ENCODE results near the gene ODF4. TPM values are rescaled to one million over a fixed set of nuclear protein-coding genes. Genes with fewer than 3 reads are reported as not detected.

ODF4 gene
- total RNA-seq, 1 donor from 2014 or later: not detected

DNA sequence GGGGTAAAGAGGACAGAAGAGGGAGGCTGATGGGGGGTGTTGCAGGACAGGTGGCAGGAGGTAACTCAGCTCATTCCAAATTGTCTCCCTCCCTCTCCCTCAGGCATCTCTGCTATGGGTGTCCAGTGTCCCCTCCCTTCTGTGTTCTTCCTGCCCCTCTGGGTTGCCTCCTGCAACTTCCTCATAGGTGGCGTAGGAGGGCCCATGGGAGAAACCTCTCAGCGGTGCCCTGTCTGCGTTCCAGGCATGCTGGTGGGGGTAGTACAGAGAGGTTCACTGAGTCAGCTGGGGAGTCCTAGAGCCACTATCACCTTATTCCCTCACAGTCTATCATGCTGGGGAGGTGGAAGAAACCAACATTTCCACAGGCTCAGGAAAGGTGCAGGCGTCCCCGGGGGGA is 14.7 kb upstream of the ODF4 start:
- Histone ChIP-seq H3K4me3 (ENCODE audit: low read length in 3 of 3) (no peak overlapping the region), H3K9ac (ENCODE audit: low read depth in 1 of 3, low read length in 3 of 3) (no peak overlapping the region), H3K4me1 (ENCODE audit: control insufficient read depth in 3 of 3, insufficient read depth in 3 of 3, low read length in 3 of 3) (peaks cover 9 to 15% (median 10%) of the 10 kb centered on the region in 3 donors), H3K27ac (ENCODE audit: low read depth, low read length) (no peak overlapping the region), H3K9me3 (ENCODE audit: control insufficient read depth in 3 of 3, low read length in 3 of 3) (no peaks in the 10 kb centered on the region), H3K36me3 (ENCODE audit: control insufficient read depth in 3 of 3, insufficient read depth in 3 of 3, low read length in 3 of 3) (no peaks in the 10 kb centered on the region), H3K27me3 (ENCODE audit: control insufficient read depth in 3 of 3, insufficient read depth in 3 of 3, low read length in 3 of 3) (peaks cover 11 to 29% (median 16%) of the 10 kb centered on the region in 3 donors)

GRCh38 chr17:8326511-8327302 is 12.9 kb upstream of the ODF4 start:
- H3K9ac ChIP-seq (ENCODE audit: low read depth in 1 of 3, low read length in 3 of 3): peak overlapping the region; percentile 50 to 80 (median 73)
- H3K9me3 ChIP-seq (ENCODE audit: control insufficient read depth in 3 of 3, low read length in 3 of 3): no peaks in the 10 kb centered on the region
- H3K4me1 ChIP-seq (ENCODE audit: control insufficient read depth in 3 of 3, insufficient read depth in 3 of 3, low read length in 3 of 3): peaks cover 9 to 15% (median 10%) of the 10 kb centered on the region in 3 donors
- peak overlapping the region; percentile 70 to 80 (median 70) for H3K4me3 ChIP-seq (ENCODE audit: low read length in 3 of 3)
- peak overlapping the region; percentile 75 for H3K27ac ChIP-seq (ENCODE audit: low read depth, low read length)
- peaks cover 11 to 29% (median 16%) of the 10 kb centered on the region in 3 donors for H3K27me3 ChIP-seq (ENCODE audit: control insufficient read depth in 3 of 3, insufficient read depth in 3 of 3, low read length in 3 of 3)
- H3K36me3 ChIP-seq (ENCODE audit: control insufficient read depth in 3 of 3, insufficient read depth in 3 of 3, low read length in 3 of 3): no peaks in the 10 kb centered on the region

GRCh38 chr17:8327303-8327649 is 12.4 kb upstream of the ODF4 start:
- Histone ChIP-seq H3K36me3 (ENCODE audit: control insufficient read depth in 3 of 3, insufficient read depth in 3 of 3, low read length in 3 of 3) (no peaks in the 10 kb centered on the region), H3K4me3 (ENCODE audit: low read length in 3 of 3) (peak overlapping the region; percentile 70 to 80 (median 70)), H3K27ac (ENCODE audit: low read depth, low read length) (peak overlapping the region; percentile 75), H3K9ac (ENCODE audit: low read depth in 1 of 3, low read length in 3 of 3) (peak overlapping the region; percentile 50 to 80 (median 73)), H3K9me3 (ENCODE audit: control insufficient read depth in 3 of 3, low read length in 3 of 3) (no peaks in the 10 kb centered on the region), H3K4me1 (ENCODE audit: control insufficient read depth in 3 of 3, insufficient read depth in 3 of 3, low read length in 3 of 3) (peaks cover 9 to 15% (median 10%) of the 10 kb centered on the region in 3 donors), H3K27me3 (ENCODE audit: control insufficient read depth in 3 of 3, insufficient read depth in 3 of 3, low read length in 3 of 3) (peaks cover 11 to 29% (median 16%) of the 10 kb centered on the region in 3 donors)

GRCh38 chr17:8332128-8332527 is 7.5 kb upstream of the ODF4 start:
- H3K27me3 ChIP-seq (ENCODE audit: control insufficient read depth in 3 of 3, insufficient read depth in 3 of 3, low read length in 3 of 3): peaks cover 2 to 7% (median 3%) of the 10 kb centered on the region in 3 donors
- H3K36me3 ChIP-seq (ENCODE audit: control insufficient read depth in 3 of 3, insufficient read depth in 3 of 3, low read length in 3 of 3): no peaks in the 10 kb centered on the region
- H3K27ac ChIP-seq (ENCODE audit: low read depth, low read length): no peak overlapping the region
- no peaks in the 10 kb centered on the region for H3K9me3 ChIP-seq (ENCODE audit: control insufficient read depth in 3 of 3, low read length in 3 of 3)
- no peak overlapping the region for H3K9ac ChIP-seq (ENCODE audit: low read depth in 1 of 3, low read length in 3 of 3)
- H3K4me3 ChIP-seq (ENCODE audit: low read length in 3 of 3): no peak overlapping the region
- H3K4me1 ChIP-seq (ENCODE audit: control insufficient read depth in 3 of 3, insufficient read depth in 3 of 3, low read length in 3 of 3): peaks cover 4 to 7% (median 6%) of the 10 kb centered on the region in 3 donors

DNA sequence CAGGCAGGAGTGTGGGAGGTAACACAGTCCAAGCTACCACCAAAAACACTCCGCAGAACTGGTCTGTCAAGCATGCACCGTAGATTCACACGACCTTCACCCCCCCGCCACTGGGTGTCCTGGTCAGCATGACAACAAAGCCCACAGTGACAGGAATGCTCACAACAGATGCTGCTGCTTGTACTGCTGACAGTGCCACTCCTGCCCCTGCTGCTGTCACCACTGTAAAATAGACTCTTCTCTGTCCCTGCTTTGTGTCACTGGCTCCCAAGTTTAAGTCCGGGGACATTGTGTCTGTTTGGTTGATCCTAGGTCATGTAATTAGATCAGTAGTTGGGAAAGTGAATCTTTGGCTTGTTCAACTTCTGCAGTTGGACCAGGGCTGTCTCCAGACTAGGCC is 7.0 kb upstream of the ODF4 start:
- H3K9me3 ChIP-seq (ENCODE audit: control insufficient read depth in 3 of 3, low read length in 3 of 3): no peaks in the 10 kb centered on the region
- H3K36me3 ChIP-seq (ENCODE audit: control insufficient read depth in 3 of 3, insufficient read depth in 3 of 3, low read length in 3 of 3): no peaks in the 10 kb centered on the region
- H3K4me3 ChIP-seq (ENCODE audit: low read length in 3 of 3): peak overlapping the region in 1 of 3 donors; percentile 22
- H3K9ac ChIP-seq (ENCODE audit: low read depth in 1 of 3, low read length in 3 of 3): no peak overlapping the region
- H3K27ac ChIP-seq (ENCODE audit: low read depth, low read length): no peak overlapping the region
- peaks cover 0 to 2% (median 0%) of the 10 kb centered on the region in 3 donors for H3K27me3 ChIP-seq (ENCODE audit: control insufficient read depth in 3 of 3, insufficient read depth in 3 of 3, low read length in 3 of 3)
- H3K4me1 ChIP-seq (ENCODE audit: control insufficient read depth in 3 of 3, insufficient read depth in 3 of 3, low read length in 3 of 3): peaks cover 0 to 5% (median 3%) of the 10 kb centered on the region in 3 donors

DNA sequence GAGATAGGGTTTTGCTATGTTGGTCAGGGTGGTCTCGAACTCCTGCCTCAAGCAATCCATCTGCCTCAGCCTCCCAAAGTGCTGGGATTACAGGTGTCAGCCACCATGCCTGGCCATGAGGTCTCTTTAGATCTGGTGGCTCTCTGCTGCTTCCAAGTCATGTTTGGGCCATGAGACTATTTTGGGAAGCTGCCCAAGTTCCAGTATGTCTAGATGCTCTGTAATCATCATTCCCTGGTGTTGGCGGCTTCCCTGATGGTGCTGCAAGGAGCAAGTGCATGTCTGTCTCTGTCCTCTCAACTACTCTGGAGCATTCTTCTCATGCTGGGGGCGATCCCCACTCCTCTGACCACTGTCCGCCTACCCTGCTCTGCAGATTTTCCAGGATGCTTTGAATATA is 6.4 kb upstream of the ODF4 start:
- Histone ChIP-seq H3K4me1 (ENCODE audit: control insufficient read depth in 3 of 3, insufficient read depth in 3 of 3, low read length in 3 of 3) (peaks cover 0 to 7% (median 6%) of the 10 kb centered on the region in 3 donors), H3K36me3 (ENCODE audit: control insufficient read depth in 3 of 3, insufficient read depth in 3 of 3, low read length in 3 of 3) (no peaks in the 10 kb centered on the region), H3K27me3 (ENCODE audit: control insufficient read depth in 3 of 3, insufficient read depth in 3 of 3, low read length in 3 of 3) (peaks cover 0 to 2% (median 0%) of the 10 kb centered on the region in 3 donors), H3K4me3 (ENCODE audit: low read length in 3 of 3) (no peak overlapping the region), H3K9me3 (ENCODE audit: control insufficient read depth in 3 of 3, low read length in 3 of 3) (no peaks in the 10 kb centered on the region), H3K9ac (ENCODE audit: low read depth in 1 of 3, low read length in 3 of 3) (no peak overlapping the region), H3K27ac (ENCODE audit: low read depth, low read length) (no peak overlapping the region)

GRCh38 chr17:8337802-8338752 is 1.6 kb upstream of the ODF4 start:
- Histone ChIP-seq H3K4me3 (ENCODE audit: low read length in 3 of 3) (no peak overlapping the region), H3K4me1 (ENCODE audit: control insufficient read depth in 3 of 3, insufficient read depth in 3 of 3, low read length in 3 of 3) (peaks cover 0 to 5% (median 3%) of the 10 kb centered on the region in 3 donors), H3K9ac (ENCODE audit: low read depth in 1 of 3, low read length in 3 of 3) (no peak overlapping the region), H3K36me3 (ENCODE audit: control insufficient read depth in 3 of 3, insufficient read depth in 3 of 3, low read length in 3 of 3) (no peaks in the 10 kb centered on the region), H3K9me3 (ENCODE audit: control insufficient read depth in 3 of 3, low read length in 3 of 3) (no peaks in the 10 kb centered on the region), H3K27ac (ENCODE audit: low read depth, low read length) (no peak overlapping the region), H3K27me3 (ENCODE audit: control insufficient read depth in 3 of 3, insufficient read depth in 3 of 3, low read length in 3 of 3) (peaks cover 0 to 2% (median 0%) of the 10 kb centered on the region in 3 donors)

GRCh38 chr17:8338753-8339140 is 893 bp upstream of the ODF4 start:
- no peaks in the 10 kb centered on the region for H3K36me3 ChIP-seq (ENCODE audit: control insufficient read depth in 3 of 3, insufficient read depth in 3 of 3, low read length in 3 of 3)
- peaks cover 0 to 5% (median 3%) of the 10 kb centered on the region in 3 donors for H3K4me1 ChIP-seq (ENCODE audit: control insufficient read depth in 3 of 3, insufficient read depth in 3 of 3, low read length in 3 of 3)
- peaks cover 0 to 2% (median 0%) of the 10 kb centered on the region in 3 donors for H3K27me3 ChIP-seq (ENCODE audit: control insufficient read depth in 3 of 3, insufficient read depth in 3 of 3, low read length in 3 of 3)
- no peaks in the 10 kb centered on the region for H3K9me3 ChIP-seq (ENCODE audit: control insufficient read depth in 3 of 3, low read length in 3 of 3)
- no peak overlapping the region for H3K9ac ChIP-seq (ENCODE audit: low read depth in 1 of 3, low read length in 3 of 3)
- no peak overlapping the region for H3K27ac ChIP-seq (ENCODE audit: low read depth, low read length)
- no peak overlapping the region for H3K4me3 ChIP-seq (ENCODE audit: low read length in 3 of 3)

- Histone ChIP-seq H3K27me3 (ENCODE audit: control insufficient read depth in 3 of 3, insufficient read depth in 3 of 3, low read length in 3 of 3) (peaks cover 6 to 7% (median 6%) of the 10 kb centered on the region in 3 donors), H3K4me3 (ENCODE audit: low read length in 3 of 3) (no peak overlapping the region), H3K9ac (ENCODE audit: low read depth in 1 of 3, low read length in 3 of 3) (no peak overlapping the region), H3K27ac (ENCODE audit: low read depth, low read length) (no peak overlapping the region), H3K9me3 (ENCODE audit: control insufficient read depth in 3 of 3, low read length in 3 of 3) (no peaks in the 10 kb centered on the region), H3K36me3 (ENCODE audit: control insufficient read depth in 3 of 3, insufficient read depth in 3 of 3, low read length in 3 of 3) (no peaks in the 10 kb centered on the region), H3K4me1 (ENCODE audit: control insufficient read depth in 3 of 3, insufficient read depth in 3 of 3, low read length in 3 of 3) (peaks cover 0 to 5% (median 3%) of the 10 kb centered on the region in 3 donors)
These were observed 1.8 kb downstream of the ODF4 start for GRCh38 chr17:8341456-8341855.

Data from skeletal muscle tissue (tissue), 4 donors.